ENCODE results near the gene CBX1.
A peak's percentile ranks its signal among the peaks of the same experiment; 100 is the strongest.

Gene CBX1

DNA sequence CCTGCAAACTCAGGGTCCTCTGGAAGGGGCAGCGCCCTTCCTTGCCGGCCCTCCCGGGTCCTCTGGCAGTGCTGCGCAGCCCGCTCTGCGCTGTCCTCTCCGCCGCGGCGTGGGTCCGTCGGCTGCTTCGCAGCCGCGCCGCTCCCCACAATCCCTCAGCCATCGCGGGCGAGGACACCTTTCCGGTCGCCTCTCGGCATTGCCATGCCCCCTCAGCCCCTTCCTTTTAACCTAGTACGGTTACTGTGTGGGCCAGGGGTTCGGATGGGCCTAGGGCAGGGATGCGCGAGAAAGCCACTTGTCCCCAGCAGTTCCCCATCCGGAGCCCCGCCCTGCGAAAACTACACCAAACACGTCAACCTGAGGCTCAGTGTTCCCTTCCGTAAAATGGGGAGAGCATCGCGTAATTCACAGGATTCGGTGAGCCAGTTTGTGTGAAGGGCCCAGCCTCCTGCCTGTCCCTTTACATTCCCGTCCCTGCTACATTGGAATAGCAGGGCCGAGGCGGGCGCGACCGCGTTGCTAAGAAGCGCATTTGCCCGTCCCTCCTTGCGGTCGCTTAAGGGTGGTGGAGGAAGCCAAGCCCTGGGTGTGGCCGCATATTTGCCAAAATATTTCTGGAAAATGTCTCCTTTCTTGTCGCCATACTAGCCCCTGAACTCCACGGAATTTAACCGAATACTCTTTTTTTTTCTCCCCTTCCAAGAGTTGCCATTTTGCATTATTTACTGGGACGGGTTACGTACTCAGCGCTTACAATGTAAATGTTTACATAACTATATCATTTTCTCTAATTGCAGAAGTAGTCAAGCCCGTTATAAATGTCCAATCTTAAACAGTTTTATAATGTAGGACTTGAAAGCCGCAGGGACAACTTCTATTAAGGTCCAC lies 76.9 kb downstream of the CBX1 start:
- peak; percentile 83 for DNase-seq

DNA sequence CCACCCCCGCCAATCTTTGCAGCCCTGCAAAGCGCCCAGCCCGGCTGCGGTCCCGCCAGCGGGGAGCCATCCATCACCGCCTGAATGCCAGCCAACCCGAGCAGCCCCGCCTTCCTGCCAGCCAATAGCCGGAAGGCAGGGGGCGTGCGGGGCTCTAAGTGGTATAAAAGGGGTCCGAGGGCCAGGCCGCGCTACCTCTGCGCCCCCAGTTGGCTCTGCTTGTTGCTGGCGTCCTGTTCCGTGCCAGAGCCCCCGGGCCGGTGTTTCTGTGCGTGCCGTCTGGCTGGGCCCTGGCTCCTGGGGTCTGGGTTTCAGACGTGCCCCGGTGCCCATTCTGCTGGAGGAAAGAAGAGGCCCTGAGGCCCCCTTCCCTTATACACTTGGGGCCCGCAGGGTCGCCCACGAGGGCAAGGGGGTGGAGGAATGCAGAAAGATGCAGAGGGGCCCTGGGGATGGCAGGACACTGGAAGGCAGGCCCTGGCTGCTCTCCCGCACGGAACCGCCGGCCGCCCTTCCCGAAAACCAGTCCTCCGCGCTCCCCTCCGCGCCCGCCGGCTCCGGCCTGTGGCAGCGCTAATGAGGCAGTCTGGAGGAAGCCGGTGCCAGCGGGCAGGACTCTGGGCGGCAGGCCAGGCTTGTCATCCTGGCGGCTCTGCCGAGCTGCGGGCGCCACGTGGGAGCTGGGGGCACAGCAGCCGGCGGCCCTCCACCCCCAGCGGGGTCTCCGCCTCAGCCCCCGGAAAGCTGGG lies 77.7 kb downstream of the CBX1 start:
- peak; percentile 80 for DNase-seq

DNA sequence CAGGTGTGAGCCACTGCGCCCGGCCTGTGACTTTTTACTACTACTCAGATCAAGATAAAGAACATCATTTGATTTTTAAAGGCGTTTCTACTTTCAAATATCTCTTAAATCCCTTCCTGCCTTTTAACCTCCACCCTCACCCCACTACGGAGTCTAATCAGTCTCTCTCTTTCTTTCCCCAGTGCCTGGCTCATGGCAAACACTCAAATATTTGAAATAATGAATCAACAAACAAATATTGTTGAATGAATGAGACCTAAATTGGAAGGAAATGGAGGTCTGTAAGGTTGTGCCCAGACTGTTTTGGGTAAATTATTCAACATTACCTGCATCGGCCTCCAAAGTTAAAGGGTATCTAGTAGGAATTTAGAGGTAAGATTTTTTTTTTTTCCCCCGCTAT lies 78.4 kb downstream of the CBX1 start:
- DNase-seq = no peak

DNA sequence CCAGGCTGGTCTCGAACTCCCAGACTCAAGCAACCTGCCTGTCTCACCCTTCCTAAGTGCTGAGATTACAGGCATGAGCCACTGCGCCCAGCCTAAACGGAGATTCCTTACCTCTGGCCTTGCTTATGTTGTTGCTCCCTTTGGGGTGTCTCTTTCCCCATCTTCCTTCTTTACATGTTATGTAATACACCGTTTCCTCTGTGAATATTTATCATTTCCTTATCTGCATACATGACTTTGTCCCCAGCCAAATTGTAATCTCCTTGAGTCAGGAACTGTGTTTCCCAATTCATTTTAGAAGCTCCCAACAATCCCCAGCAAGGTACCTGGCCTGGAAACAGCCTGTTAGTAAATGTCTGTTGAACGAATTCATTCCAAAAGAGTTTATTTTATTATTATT lies 79.3 kb downstream of the CBX1 start:
- DNase-seq = no peak

All from activated effector memory CD4-positive, alpha-beta T cell treated with anti-CD3 and anti-CD28 coated beads, Interleukin-2, amount 50 U/mL, for 16 hours (primary cell).